IMR-90 (cell line): ENCODE measurements around the gene CLK3. TPM values are rescaled to one million over a fixed set of nuclear protein-coding genes. Genes with fewer than 3 reads are reported as not detected.

Experiments
- ATAC-seq: fragments of 200-7000 bp; cut with Tn5 transposase; 2 replicates; pipeline ENCODE4 v1.9.1; 2020; ENCODE audit warnings: low read depth, mild to moderate bottlenecking, moderate library complexity
- BruUV-seq: library from RNA; stranded (reverse); fragments of 400-500 nt; replicated peaks from 2 replicates; lab custom pipeline; 2021; lab: Mats Ljungman, UMichigan
- CTCF ChIA-PET: fragments of 300-600 bp; formaldehyde crosslinking; extraction: SDS; loops from one replicate; lab custom pipeline; 2021; ENCODE audit warnings: antibody characterized with exemption; lab: Yijun Ruan, JAX
- POLR2A ChIA-PET: fragments of 300-600 bp; sonication (Branson Sonifier 250); formaldehyde crosslinking; loops from one replicate; lab custom pipeline; 2022; ENCODE audit warnings: antibody characterized with exemption; ENCODE audit not compliant: unreplicated experiment; lab: Charles Lee
- DNase-seq: peaks from one replicate; pipeline ENCODE4 v3.0.0; 2013
- H2AFZ ChIP-seq: replicated peaks from 2 replicates; pipeline ENCODE3; 2013; ENCODE audit warnings: low read length, mild to moderate bottlenecking; ENCODE audit not compliant: poor library complexity
- H2AK5ac ChIP-seq: 2 replicates; pipeline ENCODE4 v1.6.1; 2013; ENCODE audit warnings: low read depth, low read length, inconsistent platforms
- H2AK9ac ChIP-seq: replicated peaks from 2 replicates; pipeline ENCODE3; 2013; ENCODE audit warnings: mild to moderate bottlenecking, low read depth, low read length, moderate library complexity; ENCODE audit not compliant: poor library complexity
- H2BK120ac ChIP-seq: 2 replicates; pipeline ENCODE4 v1.6.1; 2013; ENCODE audit warnings: low read depth, low read length, inconsistent platforms
- H2BK15ac ChIP-seq: 3 replicates; pipeline ENCODE4 v1.6.1; 2013; ENCODE audit warnings: low read depth, low read length, inconsistent platforms
- H2BK20ac ChIP-seq: 2 replicates; pipeline ENCODE4 v1.6.1; 2013; ENCODE audit warnings: low read depth, mild to moderate bottlenecking, inconsistent platforms, low read length, moderate library complexity
- H2BK5ac ChIP-seq: 2 replicates; pipeline ENCODE4 v1.6.1; 2013; ENCODE audit warnings: mild to moderate bottlenecking, low read depth, low read length, inconsistent platforms; ENCODE audit not compliant: poor library complexity, severe bottlenecking
- H3K14ac ChIP-seq: replicated peaks from 2 replicates; pipeline ENCODE4 v1.6.1; 2013; ENCODE audit warnings: low read depth, low read length, inconsistent platforms
- H3K18ac ChIP-seq: 2 replicates; pipeline ENCODE4 v1.6.1; 2013; ENCODE audit warnings: low read depth, low read length, control low read depth
- H3K23ac ChIP-seq: 2 replicates; pipeline ENCODE4 v1.6.1; 2013; ENCODE audit warnings: low read depth, low read length, inconsistent platforms
- H3K27ac ChIP-seq: 2 replicates; pipeline ENCODE4 v1.5.1; 2013; ENCODE audit warnings: mild to moderate bottlenecking, control low read depth, low read length; ENCODE audit not compliant: insufficient read depth
- H3K27me3 ChIP-seq: 2 replicates; pipeline ENCODE4 v1.6.1; 2013; ENCODE audit warnings: low read length; ENCODE audit not compliant: control insufficient read depth, insufficient read depth
- H3K36me3 ChIP-seq: 2 replicates; pipeline ENCODE4 v1.6.1; 2013; ENCODE audit warnings: low read length, mixed read lengths; ENCODE audit not compliant: control insufficient read depth, insufficient read depth
- H3K4ac ChIP-seq: 2 replicates; pipeline ENCODE4 v1.6.1; 2013; ENCODE audit warnings: low read depth, low read length, inconsistent platforms
- H3K4me1 ChIP-seq: 2 replicates; pipeline ENCODE4 v1.6.1; 2013; ENCODE audit warnings: low read length, mixed read lengths; ENCODE audit not compliant: control insufficient read depth, insufficient read depth
- H3K4me2 ChIP-seq: 2 replicates; pipeline ENCODE4 v1.6.1; 2013; ENCODE audit warnings: low read depth, mild to moderate bottlenecking, control low read depth, low read length, moderate library complexity
- H3K4me3 ChIP-seq: 2 replicates; pipeline ENCODE4 v1.5.1; 2013; ENCODE audit warnings: low read depth, mild to moderate bottlenecking, control low read depth, low read length, moderate library complexity; ENCODE audit not compliant: insufficient read depth
- H3K56ac ChIP-seq: 2 replicates; pipeline ENCODE4 v1.6.1; 2013; ENCODE audit warnings: low read length, inconsistent platforms; ENCODE audit not compliant: insufficient read depth; ENCODE audit errors: extremely low read depth
- H3K79me1 ChIP-seq, 2 experiments: 2 replicates each; pipeline ENCODE4 v1.6.1; 2013; ENCODE audit warnings: low read length in 2 of 2, inconsistent platforms in 1 of 2, low read depth in 1 of 2
- H3K9ac ChIP-seq: 2 replicates; pipeline ENCODE4 v1.6.1; 2013; ENCODE audit warnings: low read depth, low read length, control low read depth
- H3K9me1 ChIP-seq: 2 replicates; pipeline ENCODE4 v1.6.1; 2013; ENCODE audit warnings: low read length, inconsistent platforms; ENCODE audit not compliant: insufficient read depth
- H3K9me3 ChIP-seq: 2 replicates; pipeline ENCODE4 v1.6.1; 2013; ENCODE audit warnings: low read length; ENCODE audit not compliant: control insufficient read depth, insufficient read depth
- H4K20me1 ChIP-seq: 2 replicates; pipeline ENCODE4 v1.6.1; 2013; ENCODE audit warnings: low read length, inconsistent platforms; ENCODE audit not compliant: insufficient read depth
- H4K5ac ChIP-seq: 2 replicates; pipeline ENCODE4 v1.6.1; 2013; ENCODE audit warnings: mild to moderate bottlenecking, low read depth, low read length, control low read depth
- H4K8ac ChIP-seq, 2 experiments: 2 replicates each; pipeline ENCODE4 v1.6.1; 2013; ENCODE audit warnings: low read depth in 2 of 2, low read length in 2 of 2, control low read depth in 1 of 2, inconsistent platforms in 1 of 2
- H4K91ac ChIP-seq: 2 replicates; pipeline ENCODE4 v1.6.1; 2013; ENCODE audit warnings: low read depth, low read length, inconsistent platforms; ENCODE audit not compliant: insufficient read depth
- BHLHE40 ChIP-seq: fragments of 150-350 bp; IDR thresholded peaks from 2 replicates; pipeline ENCODE4 v1.6.1; 2016; ENCODE audit warnings: mild to moderate bottlenecking, low read depth, low read length
- CEBPB ChIP-seq: IDR thresholded peaks from 2 replicates; pipeline ENCODE4 v1.6.1; 2012; ENCODE audit warnings: low read depth, low read length, improper control_type of control experiment
- CHD1 ChIP-seq: IDR thresholded peaks from 2 replicates; pipeline ENCODE4 v1.6.1; 2012; ENCODE audit warnings: low read depth, low read length, improper control_type of control experiment
- FOS ChIP-seq: fragments of 150-350 bp; IDR thresholded peaks from 2 replicates; pipeline ENCODE4 v1.6.1; 2016; ENCODE audit warnings: low read depth, low read length
- MAFK ChIP-seq: IDR thresholded peaks from 2 replicates; pipeline ENCODE4 v1.6.1; 2012; ENCODE audit warnings: low read depth, low read length, improper control_type of control experiment
- MAZ ChIP-seq: IDR thresholded peaks from 2 replicates; pipeline ENCODE4 v1.6.1; 2012; ENCODE audit warnings: low read depth, mild to moderate bottlenecking, low read length, improper control_type of control experiment, moderate library complexity, borderline replicate concordance
- MXI1 ChIP-seq: IDR thresholded peaks from 2 replicates; pipeline ENCODE4 v1.6.1; 2012; ENCODE audit warnings: low read depth, mild to moderate bottlenecking, low read length, moderate library complexity, borderline replicate concordance
- NFE2L2 ChIP-seq: fragments of 150-350 bp; IDR thresholded peaks from 2 replicates; pipeline ENCODE4 v1.6.1; 2016; ENCODE audit warnings: low read depth, mild to moderate bottlenecking, low read length
- POLR2A ChIP-seq: IDR thresholded peaks from 2 replicates; pipeline ENCODE4 v1.6.1; 2012; ENCODE audit warnings: mild to moderate bottlenecking, low read depth, low read length
- RAD21 ChIP-seq: IDR thresholded peaks from 2 replicates; pipeline ENCODE4 v1.6.1; 2012; ENCODE audit warnings: low read length, improper control_type of control experiment
- RCOR1 ChIP-seq: IDR thresholded peaks from 2 replicates; pipeline ENCODE4 v1.6.1; 2012; ENCODE audit warnings: mild to moderate bottlenecking, low read length, improper control_type of control experiment; ENCODE audit not compliant: insufficient replicate concordance
- RFX5 ChIP-seq: IDR thresholded peaks from 2 replicates; pipeline ENCODE4 v1.8.0; 2012; ENCODE audit warnings: low read depth, mild to moderate bottlenecking, low read length, moderate library complexity
- SMC3 ChIP-seq: fragments of 150-350 bp; IDR thresholded peaks from 2 replicates; pipeline ENCODE4 v1.6.1; 2016; ENCODE audit warnings: low read depth, mild to moderate bottlenecking, antibody characterized with exemption, low read length, moderate library complexity
- USF2 ChIP-seq: fragments of 150-350 bp; IDR thresholded peaks from 2 replicates; pipeline ENCODE4 v1.6.1; 2017; ENCODE audit warnings: mild to moderate bottlenecking, antibody characterized with exemption, low read length, low read depth
- WGBS, 2 experiments: methylation state at CpG; one replicate each; pipeline versions ENCODE4 v1.1.5 to v1.1.7; 2013; ENCODE audit warnings: missing lambda C conversion rate in 2 of 2; ENCODE audit not compliant: insufficient read length in 1 of 2; ENCODE audit errors: extremely low coverage in 2 of 2; 5-methylcytosine and 5-hydroxymethylcytosine counted together
- dilution Hi-C: fragments of 300-500 bp; cut with HindIII; formaldehyde crosslinking; loops from one replicate; pipeline ENCODE4 v1.14.3; 2018; ENCODE audit warnings: low sequenced_read_pairs; ENCODE audit not compliant: unreplicated experiment
- in situ Hi-C: fragments of 300-500 bp; cut with MboI; formaldehyde crosslinking; loops from 3 replicates; pipeline ENCODE4 v1.14.3; 2019; ENCODE audit warnings: low sequenced_read_pairs, inconsistent platforms, mixed read lengths
- intact Hi-C: fragments of 100-400 bp; cut with micrococcal nuclease; formaldehyde crosslinking; loops from 2 replicates; pipeline ENCODE4 v1.10.0; 2022
- polyA plus RNA-seq, 3 experiments: library from polyadenylated mRNA; depleted of rRNA; stranded (reverse); fragments of >200 nt; gene quantifications; 2 replicates each; pipeline ENCODE4 v1.2.3, GENCODE V29; 2012; ENCODE audit warnings: low replicate concordance in 1 of 3
- total RNA-seq: library from RNA; depleted of rRNA; stranded (reverse); fragments of >200 nt; gene quantifications from 2 replicates; pipeline ENCODE4 v1.2.3, GENCODE V29; 2012
- TF ChIP-seq, protein P1 (sequence below): fragments of 150-350 bp; IDR thresholded peaks from 2 replicates; pipeline ENCODE4 v1.6.1; 2016; ENCODE audit warnings: low read depth, mild to moderate bottlenecking, low read length, moderate library complexity, borderline replicate concordance

CLK3 gene
- total and polyA plus RNA-seq, 2 of the 4 experiments (the other 2 are of a cell fraction): 84.7 to 117 TPM

GRCh38 chr15:74620636-74621545, 5.3 kb downstream of the CLK3 start:
- no peak overlapping the region for H3K4ac ChIP-seq
- CTCF ChIA-PET: interaction anchor here (0.7 to 0.8 kb wide), 4 partner anchors 10 to 138 kb away, joined by 3 read pairs; no protein-coding TSS in a partner anchor
- H3K79me1 ChIP-seq: peaks cover 25 to 96% of the 10 kb centered on the region in 2 experiments
- dilution Hi-C loops: no loop called here
- no peak overlapping the region for H2AK5ac ChIP-seq
- no peak overlapping the region for H3K27ac ChIP-seq
- POLR2A ChIA-PET: no interaction called here
- in situ Hi-C loops: loop anchor here (5.0 kb wide), 1 partner anchor 249 kb away; no protein-coding TSS in a partner anchor
- H4K91ac ChIP-seq: no peak overlapping the region
- H2AFZ ChIP-seq: no peak overlapping the region
- no peak overlapping the region for H3K18ac ChIP-seq
- no peak overlapping the region for H3K56ac ChIP-seq
- peak; percentile 64 for DNase-seq
- no peak overlapping the region for H3K4me2 ChIP-seq
- H3K4me1 ChIP-seq: peaks cover 6% of the 10 kb centered on the region
- intact Hi-C loops: loop anchor here (1.0 kb wide), 1 partner anchor 247 kb away; no protein-coding TSS in a partner anchor
- peaks cover 68% of the 10 kb centered on the region for H3K36me3 ChIP-seq
- ATAC-seq: peak; percentile 71
- no peak overlapping the region for H2BK20ac ChIP-seq
- no peak overlapping the region for H2BK15ac ChIP-seq
- H2BK120ac ChIP-seq: no peak overlapping the region
- H3K9me3 ChIP-seq: no peaks in the 10 kb centered on the region
- H3K27me3 ChIP-seq: no peaks in the 10 kb centered on the region
- H2AK9ac ChIP-seq: no peak overlapping the region
- WGBS, 2 experiments: 83% methylated on average over 10 of the region's 23 CpGs; no CpG with 5 or more reads in 1 of the 2 experiments
- no peak overlapping the region for H2BK5ac ChIP-seq
- H3K14ac ChIP-seq: no peak overlapping the region
- peaks cover 96% of the 10 kb centered on the region for H4K20me1 ChIP-seq
- H3K9me1 ChIP-seq: 0 out of 2 replicates have a peak, but pooled peaks cover 2% of the 10 kb centered on the region
- BruUV-seq: no TSS peak
- no peak overlapping the region for H3K4me3 ChIP-seq
- H4K8ac ChIP-seq: no peak overlapping the region
- no peak overlapping the region for H3K23ac ChIP-seq
- H4K5ac ChIP-seq: no peak overlapping the region
- no peak overlapping the region for H3K9ac ChIP-seq
- TF ChIP-seq FOS (no peak), USF2 (no peak), POLR2A (no peak), MAZ (no peak), NFE2L2 (no peak), MXI1 (no peak), RCOR1 (no peak), RFX5 (no peak), CEBPB (peak; percentile 22; the same call in 1 of the 2 replicates), RAD21 (peak; percentile 71), CHD1 (no peak), SMC3 (peak; percentile 78), MAFK (no peak), BHLHE40 (no peak)
- TF ChIP-seq, protein P1, sequence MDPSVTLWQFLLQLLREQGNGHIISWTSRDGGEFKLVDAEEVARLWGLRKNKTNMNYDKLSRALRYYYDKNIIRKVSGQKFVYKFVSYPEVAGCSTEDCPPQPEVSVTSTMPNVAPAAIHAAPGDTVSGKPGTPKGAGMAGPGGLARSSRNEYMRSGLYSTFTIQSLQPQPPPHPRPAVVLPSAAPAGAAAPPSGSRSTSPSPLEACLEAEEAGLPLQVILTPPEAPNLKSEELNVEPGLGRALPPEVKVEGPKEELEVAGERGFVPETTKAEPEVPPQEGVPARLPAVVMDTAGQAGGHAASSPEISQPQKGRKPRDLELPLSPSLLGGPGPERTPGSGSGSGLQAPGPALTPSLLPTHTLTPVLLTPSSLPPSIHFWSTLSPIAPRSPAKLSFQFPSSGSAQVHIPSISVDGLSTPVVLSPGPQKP: no peak
